GM23338 (cell line): ENCODE measurements around the gene MANEAL. TPM values are rescaled to one million over a fixed set of nuclear protein-coding genes. Genes with fewer than 3 reads are reported as not detected.

Experiments used
- ATAC-seq: fragments of 200-7000 bp; cut with Tn5 transposase; 3 replicates; pipeline ENCODE4 v1.9.1; 2020
- DNase-seq: peaks from one replicate; pipeline ENCODE4 v3.0.0-alpha.2; 2015; ENCODE audit warnings: low spot score
- H2AFZ ChIP-seq: fragments of 200-600 bp; sonication (generic); 2 replicates; pipeline ENCODE4 v1.8.0; 2016; ENCODE audit warnings: antibody characterized with exemption, mild to moderate bottlenecking, moderate library complexity
- H3F3A ChIP-seq: fragments of 200-600 bp; sonication (generic); replicated peaks from 2 replicates; pipeline ENCODE4 v1.8.0; 2017; ENCODE audit warnings: antibody characterized with exemption, mixed run types, low read depth
- H3K27ac ChIP-seq: fragments of 200-600 bp; sonication (generic); 2 replicates; pipeline ENCODE4 v1.6.1; 2016; ENCODE audit warnings: low read depth
- H3K27me3 ChIP-seq: fragments of 200-600 bp; sonication (generic); 2 replicates; pipeline ENCODE4 v1.8.0; 2016; ENCODE audit warnings: mild to moderate bottlenecking, mixed run types, moderate library complexity; ENCODE audit not compliant: insufficient read depth
- H3K36me3 ChIP-seq: fragments of 200-600 bp; sonication (generic); 2 replicates; pipeline ENCODE4 v1.8.0; 2016; ENCODE audit warnings: mild to moderate bottlenecking; ENCODE audit not compliant: insufficient read depth
- H3K4me1 ChIP-seq: fragments of 200-600 bp; sonication (generic); 2 replicates; pipeline ENCODE4 v1.8.0; 2016; ENCODE audit warnings: mild to moderate bottlenecking, moderate library complexity; ENCODE audit not compliant: insufficient read depth
- H3K4me2 ChIP-seq: fragments of 200-600 bp; sonication (generic); 2 replicates; pipeline ENCODE4 v1.7.1; 2017; ENCODE audit warnings: mixed run types
- H3K4me3 ChIP-seq: fragments of 200-600 bp; sonication (generic); 2 replicates; pipeline ENCODE4 v1.6.1; 2016; ENCODE audit warnings: mixed run types
- H3K79me2 ChIP-seq: fragments of 200-600 bp; sonication (generic); replicated peaks from 2 replicates; pipeline ENCODE4 v1.8.0; 2017; ENCODE audit warnings: mild to moderate bottlenecking; ENCODE audit not compliant: insufficient read depth
- H3K9me2 ChIP-seq: fragments of 200-600 bp; sonication (generic); 2 replicates; pipeline ENCODE4 v1.8.0; 2017; ENCODE audit not compliant: insufficient read depth
- H4K20me1 ChIP-seq: fragments of 200-600 bp; sonication (generic); replicated peaks from 2 replicates; pipeline ENCODE4 v1.8.0; 2017; ENCODE audit warnings: mild to moderate bottlenecking; ENCODE audit not compliant: insufficient read depth
- H3K27ac Mint-ChIP-seq: 2 replicates; pipeline ENCODE4 v1.8.0; 2020; ENCODE audit warnings: inconsistent platforms, mild to moderate bottlenecking, moderate library complexity, mixed read lengths
- H3K27me3 Mint-ChIP-seq: 3 replicates; pipeline ENCODE4 v1.8.0; 2022; ENCODE audit warnings: low read depth, mild to moderate bottlenecking, moderate library complexity, mixed read lengths, inconsistent platforms; ENCODE audit not compliant: insufficient read depth, poor library complexity
- H3K36me3 Mint-ChIP-seq: 3 replicates; pipeline ENCODE4 v1.8.0; 2021; ENCODE audit warnings: low read depth, mild to moderate bottlenecking, inconsistent platforms, moderate library complexity, mixed read lengths
- H3K4me1 Mint-ChIP-seq: 3 replicates; pipeline ENCODE4 v1.8.0; 2020; ENCODE audit warnings: mild to moderate bottlenecking, inconsistent platforms, mixed read lengths
- H3K4me3 Mint-ChIP-seq: 3 replicates; pipeline ENCODE4 v1.8.0; 2021; ENCODE audit warnings: moderate library complexity, mild to moderate bottlenecking, inconsistent platforms, mixed read lengths
- H3K9me3 Mint-ChIP-seq: 3 replicates; pipeline ENCODE4 v1.8.0; 2020; ENCODE audit warnings: moderate library complexity, mild to moderate bottlenecking, inconsistent platforms, mixed read lengths
- CTCF ChIP-seq, 2 experiments: fragments of 200-600 bp in 1 of 2; sonication (generic) in 1 of 2; conservative IDR thresholded peaks; 2 replicates each; pipeline versions ENCODE4 v1.5.1 to v1.6.1; 2016 to 2017; ENCODE audit warnings: antibody characterized with exemption in 2 of 2, low read depth in 2 of 2, mild to moderate bottlenecking in 2 of 2, moderate library complexity in 1 of 2
- EZH2 ChIP-seq: fragments of 200-600 bp; sonication (generic); IDR thresholded peaks from one replicate; pipeline ENCODE4 v1.8.0; 2017; ENCODE audit warnings: antibody characterized with exemption, mild to moderate bottlenecking, low read depth; ENCODE audit not compliant: unreplicated experiment
- EZH2phosphoT487 ChIP-seq: fragments of 200-600 bp; sonication (generic); IDR thresholded peaks from one replicate; pipeline ENCODE4 v1.8.1; 2018; ENCODE audit warnings: antibody characterized with exemption; ENCODE audit not compliant: unreplicated experiment
- NANOG ChIP-seq: IDR thresholded peaks from 2 replicates; pipeline ENCODE4 v1.6.1; 2016; ENCODE audit warnings: antibody characterized with exemption, borderline replicate concordance
- ZNF114 ChIP-seq: fragments of 250-450 bp; sonication (Bioruptor Pico); IDR thresholded peaks from 2 replicates; pipeline ENCODE4 v1.5.0; 2020; ENCODE audit warnings: mild to moderate bottlenecking, moderate library complexity
- ZNF331 ChIP-seq: fragments of 250-450 bp; sonication (Bioruptor Pico); IDR thresholded peaks from 2 replicates; pipeline ENCODE4 v1.5.0; 2020; ENCODE audit warnings: low read depth, mild to moderate bottlenecking, moderate library complexity
- ZNF462 ChIP-seq: fragments of 250-450 bp; sonication (Bioruptor Pico); IDR thresholded peaks from 2 replicates; pipeline ENCODE4 v1.5.0; 2020; ENCODE audit warnings: mild to moderate bottlenecking, moderate library complexity
- polyA plus RNA-seq: library from polyadenylated mRNA; unstranded; fragments of >200 nt; fragmentation: Nextera tagmentation; extraction: Ambion mirVana; gene quantifications from 2 replicates; pipeline ENCODE4 v1.2.1, GENCODE V29; 2016
- total RNA-seq: library from RNA; depleted of rRNA; stranded (reverse); fragments of >200 nt; shearing (Covaris generic); gene quantifications from 2 replicates; pipeline ENCODE4 v1.2.3, GENCODE V29; 2014
- TF ChIP-seq, protein P1 (sequence below): IDR thresholded peaks from 2 replicates; pipeline ENCODE4 v1.6.1; 2016; ENCODE audit warnings: antibody characterized with exemption

The MANEAL gene
- total and polyA plus RNA-seq, 2 experiments from 2014 or later = 2.3 to 8.1 TPM

DNA sequence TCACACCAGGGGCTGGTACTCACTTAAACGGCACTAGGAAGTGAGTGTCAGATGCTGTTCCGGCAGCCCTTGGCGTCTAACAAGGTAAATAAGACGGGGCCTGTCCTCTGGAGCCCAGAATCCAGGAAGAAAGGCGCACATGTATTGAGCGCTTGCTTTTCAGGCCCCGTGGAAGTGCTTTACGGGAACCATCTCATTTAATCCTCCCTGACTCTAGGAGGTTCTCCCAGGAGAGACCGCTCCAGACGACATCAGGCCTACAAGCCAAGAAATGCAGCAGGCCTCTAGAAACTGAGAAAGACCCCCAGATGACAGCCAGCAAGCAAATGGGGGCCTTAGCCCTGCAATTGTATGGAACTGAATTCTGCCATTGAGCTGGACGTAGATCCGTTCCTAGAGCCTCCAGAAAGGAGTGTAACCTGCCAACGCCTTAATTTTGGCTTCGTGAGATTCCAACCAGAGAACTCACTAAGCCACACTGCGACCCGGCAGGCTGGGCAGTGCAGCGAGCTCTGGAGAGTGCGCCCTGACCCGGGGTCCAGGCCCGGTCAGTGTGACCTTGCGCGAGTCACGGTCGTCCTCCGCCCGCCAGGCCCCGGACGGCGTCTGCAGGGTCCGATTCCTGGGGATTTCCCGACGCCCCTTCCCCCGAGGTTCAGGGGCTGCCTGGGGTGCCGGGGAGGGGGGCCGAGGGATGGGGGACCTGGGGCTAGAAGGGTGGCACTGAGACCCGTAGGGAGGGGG is 532 bp upstream of the MANEAL start:
- TF ChIP-seq NANOG = no peak
- no peak for TF ChIP-seq CTCF (conservative IDR thresholded peaks at IDR 0.05; ENCODE audit: low read depth in 2 of 2)
- TF ChIP-seq ZNF462 (CRISPR knock-in tag) = no peak
- TF ChIP-seq EZH2phosphoT487 = no peak
- TF ChIP-seq EZH2 = peak; percentile 46
- no peak for TF ChIP-seq ZNF114
- TF ChIP-seq ZNF331 = no peak
- TF ChIP-seq, protein P1, sequence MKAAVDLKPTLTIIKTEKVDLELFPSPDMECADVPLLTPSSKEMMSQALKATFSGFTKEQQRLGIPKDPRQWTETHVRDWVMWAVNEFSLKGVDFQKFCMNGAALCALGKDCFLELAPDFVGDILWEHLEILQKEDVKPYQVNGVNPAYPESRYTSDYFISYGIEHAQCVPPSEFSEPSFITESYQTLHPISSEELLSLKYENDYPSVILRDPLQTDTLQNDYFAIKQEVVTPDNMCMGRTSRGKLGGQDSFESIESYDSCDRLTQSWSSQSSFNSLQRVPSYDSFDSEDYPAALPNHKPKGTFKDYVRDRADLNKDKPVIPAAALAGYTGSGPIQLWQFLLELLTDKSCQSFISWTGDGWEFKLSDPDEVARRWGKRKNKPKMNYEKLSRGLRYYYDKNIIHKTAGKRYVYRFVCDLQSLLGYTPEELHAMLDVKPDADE = no peak
- Mint-ChIP-seq H3K4me1 (peaks cover 12% of the 10 kb centered on the region), H3K27me3 (peaks cover 39% of the 10 kb centered on the region), H3K4me3 (peak overlapping the region; percentile 74), H3K27ac (no peak overlapping the region), H3K9me3 (no peaks in the 10 kb centered on the region), H3K36me3 (peaks cover 4% of the 10 kb centered on the region; the same call in 1 of the 3 replicates)
- DNase-seq = peak; percentile 25
- ATAC-seq = peak; percentile 29
- peaks cover 58% of the 10 kb centered on the region for H3K27me3 ChIP-seq
- peaks cover 11% of the 10 kb centered on the region; the same call in 1 of the 2 replicates for H3F3A ChIP-seq
- H3K4me1 ChIP-seq = peaks cover 6% of the 10 kb centered on the region
- H3K9me2 ChIP-seq = no peaks in the 10 kb centered on the region
- no peaks in the 10 kb centered on the region for H3K79me2 ChIP-seq
- no peak overlapping the region for H3K27ac ChIP-seq
- peak overlapping the region; percentile 73 for H3K4me2 ChIP-seq
- H2AFZ ChIP-seq = peak overlapping the region; percentile 91
- peaks cover 5% of the 10 kb centered on the region; the same call in 1 of the 2 replicates for H4K20me1 ChIP-seq
- H3K36me3 ChIP-seq = no peaks in the 10 kb centered on the region
- peak overlapping the region; percentile 67 for H3K4me3 ChIP-seq
